HG03378 (cell line): Measurements from ENCODE around the gene FOXA3.

ENCODE experiments used
- ATAC-seq: cut with Tn5 transposase; IDR thresholded peaks from one replicate; pipeline ENCODE4 v1.9.1; 2021; ENCODE audit warnings: mild to moderate bottlenecking, moderate library complexity; ENCODE audit not compliant: unreplicated experiment

The FOXA3 gene

GRCh38 chr19:45917421-45918091, 53.4 kb downstream of the FOXA3 start:
- ATAC-seq: no peak

GRCh38 chr19:45918721-45919120, 54.6 kb downstream of the FOXA3 start:
- no peak for ATAC-seq

GRCh38 chr19:45919678-45920077, 55.6 kb downstream of the FOXA3 start:
- ATAC-seq: no peak

GRCh38 chr19:45920458-45920857, 56.3 kb downstream of the FOXA3 start:
- ATAC-seq: no peak

- ATAC-seq: no peak
These were observed 58.2 kb downstream of the FOXA3 start for GRCh38 chr19:45922281-45922680.
